SKM-1 (cell line): ENCODE measurements around the gene GDAP1L1.
"Not testable (repeated sequence)": the region's sequence is repeated elsewhere in the genome, so short reads cannot be mapped to it uniquely, and the experiment has no call there.

Experiments used
- DNase-seq: peaks from one replicate; lab custom pipeline; 2025; ENCODE audit not compliant: unreplicated experiment; lab: John Stamatoyannopoulos, UW

Gene GDAP1L1

GRCh38 chr20:44299011-44299535, 52.0 kb downstream of the GDAP1L1 start:
- DNase-seq: not testable (repeated sequence)

DNA sequence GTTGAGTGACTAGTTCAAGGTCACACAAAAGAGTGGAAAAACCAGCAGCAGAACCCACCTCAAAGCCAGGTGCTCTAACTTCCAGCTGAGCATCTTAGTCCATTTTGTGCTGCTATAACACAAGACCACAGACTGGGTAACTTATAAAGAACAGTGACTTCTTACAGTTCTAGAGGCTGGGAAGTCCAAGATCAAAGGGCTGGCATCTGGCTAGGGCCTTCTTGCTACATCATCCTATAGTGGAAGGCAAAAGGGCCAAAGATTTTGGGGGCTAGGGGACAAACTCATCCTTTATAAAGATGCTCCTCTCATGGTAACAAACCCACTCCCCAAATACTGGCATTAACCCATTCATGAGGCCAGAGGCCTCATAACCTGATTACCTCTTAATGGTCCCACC, 54.2 kb downstream of the GDAP1L1 start:
- DNase-seq: no peak

DNA sequence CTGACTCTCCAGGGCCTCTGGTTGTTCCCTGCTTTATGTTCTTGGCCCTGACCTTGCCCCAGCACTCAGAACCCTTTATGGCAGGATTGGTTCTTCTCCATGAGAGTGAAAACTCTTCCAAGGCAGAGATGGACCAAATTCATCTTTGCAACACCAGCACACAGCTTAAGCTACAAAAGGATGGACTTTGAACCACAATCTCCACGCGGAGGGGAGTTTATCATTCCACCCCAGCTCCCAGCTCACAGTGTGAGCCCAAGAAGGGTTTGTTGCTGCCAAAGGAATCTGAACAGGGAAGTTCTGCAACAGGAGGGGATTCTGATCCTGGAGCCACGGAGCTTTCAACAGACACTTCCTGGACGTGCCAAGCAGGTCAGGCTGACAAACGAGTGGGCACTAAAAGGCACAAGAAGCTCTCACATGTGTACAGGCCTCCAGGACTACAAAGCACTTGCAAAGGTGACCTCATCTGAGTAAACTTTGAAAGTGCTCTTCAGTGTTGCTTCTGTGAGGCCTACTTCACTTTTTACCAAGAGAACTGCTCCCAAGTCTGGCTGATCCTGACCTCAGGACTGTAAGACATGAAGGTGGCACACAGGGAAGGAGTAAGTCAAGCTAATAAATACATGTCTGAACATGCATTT, 55.0 kb downstream of the GDAP1L1 start:
- DNase-seq: no peak

DNA sequence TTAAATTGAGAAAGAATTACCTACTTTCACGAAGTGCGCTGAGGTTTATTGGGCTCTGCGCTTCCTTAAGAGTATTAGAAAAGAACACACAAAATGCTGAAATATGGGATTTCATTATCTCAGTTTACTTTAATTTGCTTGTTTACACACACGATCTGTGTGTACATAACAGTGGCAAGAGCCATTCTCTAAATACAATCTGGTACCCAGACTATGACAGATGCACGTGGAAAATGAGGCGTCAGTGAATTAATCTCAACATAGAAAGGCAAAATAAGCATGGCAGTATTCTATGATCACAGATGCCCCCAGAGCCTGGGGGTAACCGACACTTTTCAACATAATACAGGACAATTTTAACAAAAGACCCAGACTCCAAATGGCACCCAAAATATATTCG, 55.6 kb downstream of the GDAP1L1 start:
- DNase-seq: no peak

GRCh38 chr20:44304383-44304782, 57.3 kb downstream of the GDAP1L1 start:
- no peak for DNase-seq

- no peak for DNase-seq
Measured at GRCh38 chr20:44306927-44307326, 59.8 kb downstream of the GDAP1L1 start.

DNA sequence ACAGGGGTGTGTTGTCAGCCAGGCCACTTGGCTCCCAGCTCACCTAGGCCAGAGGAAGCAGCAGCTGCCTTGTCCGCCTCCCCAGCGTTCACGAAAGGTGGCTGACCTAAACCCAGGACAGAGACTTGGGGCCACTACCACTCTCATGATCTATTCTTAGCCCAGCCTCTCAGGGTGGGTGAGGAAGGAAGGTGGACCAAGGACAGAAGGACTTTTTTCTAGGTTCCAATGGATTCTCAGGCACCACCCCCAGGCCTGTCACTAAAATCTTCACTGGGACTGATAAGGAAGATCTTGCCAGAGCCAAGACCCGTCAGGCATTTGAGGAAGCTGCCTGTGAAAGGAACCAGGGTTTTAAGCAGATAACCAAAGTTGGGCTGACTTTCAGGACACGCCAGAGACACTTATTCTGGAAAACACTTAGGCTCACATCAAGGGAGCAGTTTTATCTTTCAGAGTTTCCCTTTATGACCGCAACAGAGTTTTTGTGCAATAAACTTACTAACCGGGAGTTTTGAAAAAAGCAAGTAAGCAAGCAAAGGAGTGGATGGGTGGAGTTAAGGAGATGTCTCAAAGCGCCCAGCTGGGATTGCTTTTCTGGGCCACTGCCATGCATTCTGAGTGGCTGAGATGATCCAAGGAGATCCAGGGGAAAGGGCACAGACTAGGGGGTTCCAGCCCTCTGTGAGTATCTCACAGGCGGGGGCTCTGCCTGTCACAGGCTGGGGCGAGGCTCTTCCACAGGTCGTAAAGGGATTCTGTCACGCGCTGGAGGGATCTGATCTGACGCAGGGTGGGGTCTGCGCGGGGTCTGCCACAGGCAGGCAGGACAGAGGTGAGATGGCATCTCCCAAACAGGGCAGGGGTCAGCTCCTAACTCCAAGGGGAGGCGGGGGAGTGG, 62.9 kb downstream of the GDAP1L1 start:
- DNase-seq: peak; percentile 7

GRCh38 chr20:44310664-44311639, 63.8 kb downstream of the GDAP1L1 start, which contains the start of gene FITM2:
Gene FITM2, minus strand, starts transcription at chr20:44311202. Its CDS starts 54 bp downstream, at chr20:44311148.
- DNase-seq: peak; percentile 92

- DNase-seq: no peak
Measured at GRCh38 chr20:44314870-44315269, 67.8 kb downstream of the GDAP1L1 start.

- no peak for DNase-seq
Measured at GRCh38 chr20:44319839-44320422, 72.8 kb downstream of the GDAP1L1 start.

- no peak for DNase-seq
Measured at GRCh38 chr20:44324343-44324742, 77.2 kb downstream of the GDAP1L1 start.

DNA sequence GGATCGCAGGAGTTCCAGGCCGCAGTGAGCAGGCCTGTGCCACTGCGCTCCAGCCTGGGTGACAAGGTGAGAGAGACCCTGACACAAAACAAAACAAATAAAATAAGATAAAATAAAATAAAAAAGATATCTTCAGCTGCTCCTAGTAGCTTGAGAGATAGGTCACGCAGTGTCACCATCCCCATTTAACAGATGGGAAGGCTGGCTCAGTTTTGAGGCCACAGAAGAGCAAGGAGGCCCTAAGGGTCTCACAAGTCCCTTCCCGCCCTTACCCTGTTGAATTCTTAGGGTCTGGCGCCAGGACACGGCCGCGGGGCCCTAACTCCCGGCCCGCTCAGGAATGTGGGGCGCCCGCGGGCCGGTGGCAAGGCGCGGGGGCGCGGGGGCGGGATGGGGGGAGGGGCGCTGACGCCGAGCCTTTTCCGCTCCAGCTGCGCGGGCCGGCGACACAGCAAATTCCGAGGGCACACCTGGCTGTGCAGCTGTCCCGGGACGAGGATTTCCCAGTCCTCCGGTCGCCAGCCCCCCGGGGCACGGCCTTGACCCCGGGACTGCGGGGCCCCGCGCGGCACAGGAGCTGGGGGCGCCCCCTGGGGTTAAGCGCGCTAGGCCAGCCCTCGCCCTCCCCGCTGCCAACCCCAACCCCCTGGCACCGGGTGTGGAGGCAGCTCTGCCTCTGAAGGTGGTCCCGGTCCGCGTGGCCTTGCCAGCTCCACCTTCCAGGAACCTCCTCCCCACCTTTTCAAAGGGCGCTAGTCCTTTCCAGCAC, 79.5 kb downstream of the GDAP1L1 start:
- DNase-seq: no peak

GRCh38 chr20:44327748-44328147, 80.6 kb downstream of the GDAP1L1 start:
- not testable (repeated sequence) for DNase-seq

- DNase-seq: no peak
Measured at GRCh38 chr20:44328428-44328827, 81.3 kb downstream of the GDAP1L1 start.
